Neural cell (in vitro differentiated cells): Measurements from ENCODE around the gene TRIO. TPM values are rescaled to one million over a fixed set of nuclear protein-coding genes. Genes with fewer than 3 reads are reported as not detected.

Experiments
- H2AFZ ChIP-seq: fragments of 200-600, 300-800 bp; sonication (generic), shearing (Covaris generic); 2 replicates; pipeline ENCODE4 v1.6.0; 2014; ENCODE audit warnings: low read depth, mild to moderate bottlenecking, antibody characterized with exemption, low read length, moderate library complexity
- H3F3A ChIP-seq: fragments of 200-600 bp; shearing (Covaris generic); 2 replicates; pipeline ENCODE4 v1.6.1; 2016; ENCODE audit warnings: mild to moderate bottlenecking, moderate library complexity, mixed read lengths, antibody characterized with exemption, low read length; ENCODE audit not compliant: insufficient read depth, poor library complexity, severe bottlenecking
- H3K27ac ChIP-seq: fragments of 200-600, 300-800 bp; sonication (generic), shearing (Covaris generic); 2 replicates; pipeline ENCODE4 v1.5.1; 2014; ENCODE audit warnings: mild to moderate bottlenecking, low read length, moderate library complexity
- H3K27me3 ChIP-seq: fragments of 300-800, 200-600 bp; sonication (generic), shearing (Covaris generic); 2 replicates; pipeline ENCODE4 v1.6.0; 2014; ENCODE audit warnings: mild to moderate bottlenecking, low read depth, low read length, moderate library complexity; ENCODE audit not compliant: insufficient read depth
- H3K36me3 ChIP-seq: fragments of 300-800, 200-600 bp; sonication (generic), shearing (Covaris generic); 2 replicates; pipeline ENCODE4 v1.5.1; 2014; ENCODE audit warnings: mild to moderate bottlenecking, antibody characterized with exemption, low read length, moderate library complexity; ENCODE audit not compliant: insufficient read depth
- H3K4me2 ChIP-seq: fragments of 300-800, 200-600 bp; sonication (generic), shearing (Covaris generic); 2 replicates; pipeline ENCODE4 v1.6.0; 2014; ENCODE audit warnings: mild to moderate bottlenecking, low read length
- H3K4me3 ChIP-seq: fragments of 300-800, 200-600 bp; sonication (generic), shearing (Covaris generic); 2 replicates; pipeline ENCODE4 v1.5.1; 2014; ENCODE audit warnings: mild to moderate bottlenecking, low read length, moderate library complexity
- H3K79me2 ChIP-seq: fragments of 200-600 bp; shearing (Covaris generic); replicated peaks from 2 replicates; pipeline ENCODE4 v1.6.0; 2014; ENCODE audit warnings: mild to moderate bottlenecking, low read length, moderate library complexity; ENCODE audit not compliant: insufficient read depth
- H3K9ac ChIP-seq: fragments of 300-800, 200-600 bp; sonication (generic), shearing (Covaris generic); 2 replicates; pipeline ENCODE4 v1.6.1; 2016; ENCODE audit warnings: mild to moderate bottlenecking, low read length, mixed read lengths
- H3K9me2 ChIP-seq: fragments of 200-600 bp; shearing (Covaris generic); 2 replicates; pipeline ENCODE4 v1.6.1; 2016; ENCODE audit warnings: mild to moderate bottlenecking, low read length, mixed read lengths; ENCODE audit not compliant: insufficient read depth
- H3K9me3 ChIP-seq: fragments of 200-600, 300-800 bp; sonication (generic), shearing (Covaris generic); 2 replicates; pipeline ENCODE4 v1.6.1; 2016; ENCODE audit warnings: mild to moderate bottlenecking, mixed run types, low read length, moderate library complexity, mixed read lengths
- H4K20me1 ChIP-seq: fragments of 200-600 bp; shearing (Covaris generic); 2 replicates; pipeline ENCODE4 v1.6.1; 2016; ENCODE audit warnings: mild to moderate bottlenecking, mixed run types; ENCODE audit not compliant: insufficient read depth
- EP300 ChIP-seq: fragments of 450-650 bp; conservative IDR thresholded peaks from 2 replicates; pipeline ENCODE4 v1.6.1; 2014; ENCODE audit warnings: antibody characterized with exemption, mild to moderate bottlenecking, moderate library complexity; ENCODE audit not compliant: poor library complexity, severe bottlenecking
- EZH2 ChIP-seq: fragments of 200-600, 300-800 bp; shearing (Covaris generic), sonication (generic); IDR thresholded peaks from 2 replicates; pipeline ENCODE4 v1.6.1; 2014; ENCODE audit warnings: antibody characterized with exemption, low read length, borderline replicate concordance, mild to moderate bottlenecking; ENCODE audit not compliant: insufficient read depth, poor library complexity, severe bottlenecking
- MXI1 ChIP-seq: fragments of 450-650 bp; conservative IDR thresholded peaks from 2 replicates; pipeline ENCODE4 v1.6.1; 2014; ENCODE audit warnings: antibody characterized with exemption, mild to moderate bottlenecking; ENCODE audit not compliant: poor library complexity, severe bottlenecking
- POLR2AphosphoS5 ChIP-seq: IDR thresholded peaks from 2 replicates; pipeline ENCODE4 v1.6.1; 2012
- RAD21 ChIP-seq: fragments of 450-650 bp; conservative IDR thresholded peaks from 2 replicates; pipeline ENCODE4 v1.6.1; 2014; ENCODE audit warnings: antibody characterized with exemption, mild to moderate bottlenecking, moderate library complexity
- SMC3 ChIP-seq: fragments of 450-650 bp; conservative IDR thresholded peaks from 2 replicates; pipeline ENCODE4 v1.6.1; 2014; ENCODE audit warnings: antibody characterized with exemption, mild to moderate bottlenecking, moderate library complexity; ENCODE audit not compliant: poor library complexity
- TAF1 ChIP-seq: IDR thresholded peaks from 2 replicates; pipeline ENCODE4 v1.6.1; 2012; ENCODE audit warnings: low read depth
- polyA plus RNA-seq: library from polyadenylated mRNA; depleted of rRNA; stranded (reverse); fragments of >200 nt; gene quantifications from 2 replicates; pipeline ENCODE4 v1.2.3, GENCODE V29; 2014
- TF ChIP-seq, protein P1 (sequence below): IDR thresholded peaks from 2 replicates; pipeline ENCODE4 v1.6.1; 2012; ENCODE audit warnings: borderline replicate concordance
- TF ChIP-seq, protein P2 (sequence below): fragments of 450-650 bp; IDR thresholded peaks from 2 replicates; pipeline ENCODE4 v1.5.1; 2014; ENCODE audit warnings: antibody characterized with exemption, mild to moderate bottlenecking, moderate library complexity; ENCODE audit not compliant: poor library complexity, severe bottlenecking

The TRIO gene
- polyA plus RNA-seq, 1 donor from 2014 or later: 168 TPM

DNA sequence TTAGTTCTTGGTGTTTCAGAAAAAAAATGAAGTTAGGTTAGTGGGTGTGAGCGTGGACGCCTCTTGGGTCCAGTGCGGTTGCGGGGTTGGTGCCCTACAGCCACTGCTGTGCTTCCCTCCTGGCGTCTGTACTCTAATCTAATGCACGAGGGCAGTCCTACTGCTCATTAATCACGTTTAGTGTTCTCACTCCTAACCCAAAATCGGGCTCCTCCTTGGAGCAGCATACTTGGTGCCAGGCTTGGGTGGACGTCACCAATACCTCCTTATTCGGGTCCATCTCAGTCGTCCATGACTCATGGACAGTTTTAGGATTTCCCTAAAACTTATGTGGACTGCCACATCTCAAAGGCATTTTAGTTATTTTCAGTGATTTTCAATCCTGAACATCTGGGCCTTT is 41.6 kb downstream of the TRIO start:
- Histone ChIP-seq H3K4me3 (no peak overlapping the region), H3K9me3 (no peaks in the 10 kb centered on the region), H2AFZ (no peak overlapping the region), H3K9me2 (no peaks in the 10 kb centered on the region), H3K27ac (no peak overlapping the region), H3F3A (no peaks in the 10 kb centered on the region), H3K27me3 (no peaks in the 10 kb centered on the region), H4K20me1 (peaks cover 73% of the 10 kb centered on the region), H3K36me3 (no peaks in the 10 kb centered on the region), H3K9ac (no peak overlapping the region), H3K4me2 (no peak overlapping the region), H3K79me2 (peaks cover 98% of the 10 kb centered on the region)
- TF ChIP-seq MXI1 (no peak), EP300 (no peak), POLR2AphosphoS5 (no peak), SMC3 (no peak), RAD21 (no peak), TAF1 (no peak), EZH2 (no peak)
- TF ChIP-seq, protein P1, sequence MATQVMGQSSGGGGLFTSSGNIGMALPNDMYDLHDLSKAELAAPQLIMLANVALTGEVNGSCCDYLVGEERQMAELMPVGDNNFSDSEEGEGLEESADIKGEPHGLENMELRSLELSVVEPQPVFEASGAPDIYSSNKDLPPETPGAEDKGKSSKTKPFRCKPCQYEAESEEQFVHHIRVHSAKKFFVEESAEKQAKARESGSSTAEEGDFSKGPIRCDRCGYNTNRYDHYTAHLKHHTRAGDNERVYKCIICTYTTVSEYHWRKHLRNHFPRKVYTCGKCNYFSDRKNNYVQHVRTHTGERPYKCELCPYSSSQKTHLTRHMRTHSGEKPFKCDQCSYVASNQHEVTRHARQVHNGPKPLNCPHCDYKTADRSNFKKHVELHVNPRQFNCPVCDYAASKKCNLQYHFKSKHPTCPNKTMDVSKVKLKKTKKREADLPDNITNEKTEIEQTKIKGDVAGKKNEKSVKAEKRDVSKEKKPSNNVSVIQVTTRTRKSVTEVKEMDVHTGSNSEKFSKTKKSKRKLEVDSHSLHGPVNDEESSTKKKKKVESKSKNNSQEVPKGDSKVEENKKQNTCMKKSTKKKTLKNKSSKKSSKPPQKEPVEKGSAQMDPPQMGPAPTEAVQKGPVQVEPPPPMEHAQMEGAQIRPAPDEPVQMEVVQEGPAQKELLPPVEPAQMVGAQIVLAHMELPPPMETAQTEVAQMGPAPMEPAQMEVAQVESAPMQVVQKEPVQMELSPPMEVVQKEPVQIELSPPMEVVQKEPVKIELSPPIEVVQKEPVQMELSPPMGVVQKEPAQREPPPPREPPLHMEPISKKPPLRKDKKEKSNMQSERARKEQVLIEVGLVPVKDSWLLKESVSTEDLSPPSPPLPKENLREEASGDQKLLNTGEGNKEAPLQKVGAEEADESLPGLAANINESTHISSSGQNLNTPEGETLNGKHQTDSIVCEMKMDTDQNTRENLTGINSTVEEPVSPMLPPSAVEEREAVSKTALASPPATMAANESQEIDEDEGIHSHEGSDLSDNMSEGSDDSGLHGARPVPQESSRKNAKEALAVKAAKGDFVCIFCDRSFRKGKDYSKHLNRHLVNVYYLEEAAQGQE: no peak
- TF ChIP-seq, protein P2, sequence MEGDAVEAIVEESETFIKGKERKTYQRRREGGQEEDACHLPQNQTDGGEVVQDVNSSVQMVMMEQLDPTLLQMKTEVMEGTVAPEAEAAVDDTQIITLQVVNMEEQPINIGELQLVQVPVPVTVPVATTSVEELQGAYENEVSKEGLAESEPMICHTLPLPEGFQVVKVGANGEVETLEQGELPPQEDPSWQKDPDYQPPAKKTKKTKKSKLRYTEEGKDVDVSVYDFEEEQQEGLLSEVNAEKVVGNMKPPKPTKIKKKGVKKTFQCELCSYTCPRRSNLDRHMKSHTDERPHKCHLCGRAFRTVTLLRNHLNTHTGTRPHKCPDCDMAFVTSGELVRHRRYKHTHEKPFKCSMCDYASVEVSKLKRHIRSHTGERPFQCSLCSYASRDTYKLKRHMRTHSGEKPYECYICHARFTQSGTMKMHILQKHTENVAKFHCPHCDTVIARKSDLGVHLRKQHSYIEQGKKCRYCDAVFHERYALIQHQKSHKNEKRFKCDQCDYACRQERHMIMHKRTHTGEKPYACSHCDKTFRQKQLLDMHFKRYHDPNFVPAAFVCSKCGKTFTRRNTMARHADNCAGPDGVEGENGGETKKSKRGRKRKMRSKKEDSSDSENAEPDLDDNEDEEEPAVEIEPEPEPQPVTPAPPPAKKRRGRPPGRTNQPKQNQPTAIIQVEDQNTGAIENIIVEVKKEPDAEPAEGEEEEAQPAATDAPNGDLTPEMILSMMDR: no peak

DNA sequence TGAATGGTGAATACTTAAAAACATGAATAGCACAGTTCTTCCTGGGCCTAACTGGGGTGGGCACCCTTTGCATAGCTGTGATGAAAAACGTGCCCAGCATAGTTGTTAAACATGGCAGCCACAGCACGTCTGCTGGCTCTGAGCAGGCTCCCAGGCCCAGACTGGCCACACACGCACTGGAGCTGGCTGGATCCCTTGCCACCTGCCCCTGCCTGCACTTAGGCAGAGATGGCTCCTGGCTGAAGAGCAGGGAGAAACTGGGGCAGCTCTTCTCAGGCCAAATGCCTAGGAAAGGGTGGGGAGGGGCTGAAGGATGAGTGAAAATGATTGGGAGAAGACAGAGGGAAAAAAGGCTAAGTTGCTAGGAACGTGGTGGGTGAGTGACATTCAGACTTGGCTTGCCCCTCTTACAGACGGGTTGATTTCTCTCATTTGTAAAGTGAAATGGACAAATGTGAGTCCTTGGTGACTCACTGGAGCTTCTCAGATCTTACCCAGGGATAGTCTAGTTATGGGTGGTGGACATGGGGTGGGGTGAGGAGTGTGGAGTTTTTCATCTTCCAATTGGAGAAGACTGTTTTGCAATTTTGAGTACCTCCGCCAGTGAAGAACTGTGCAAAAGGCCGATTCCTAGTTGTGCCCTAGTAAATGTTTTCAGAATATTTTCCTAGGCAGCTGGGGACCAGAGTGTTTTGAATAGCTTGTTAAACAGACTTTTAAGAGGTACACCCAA is 42.4 kb downstream of the TRIO start:
- Histone ChIP-seq H3K4me2 (no peak overlapping the region), H3K79me2 (peaks cover 96% of the 10 kb centered on the region), H3K9me3 (no peaks in the 10 kb centered on the region), H3K36me3 (no peaks in the 10 kb centered on the region), H3K9me2 (no peaks in the 10 kb centered on the region), H3K9ac (no peak overlapping the region), H3K27ac (no peak overlapping the region), H3K27me3 (no peaks in the 10 kb centered on the region), H2AFZ (no peak overlapping the region), H3K4me3 (no peak overlapping the region), H4K20me1 (peaks cover 80% of the 10 kb centered on the region), H3F3A (no peaks in the 10 kb centered on the region)
- TF ChIP-seq, protein P1: no peak
- TF ChIP-seq SMC3: no peak
- no peak for TF ChIP-seq POLR2AphosphoS5
- TF ChIP-seq TAF1: no peak
- TF ChIP-seq, protein P2: no peak
- TF ChIP-seq EP300: no peak
- TF ChIP-seq RAD21: no peak
- no peak for TF ChIP-seq EZH2
- TF ChIP-seq MXI1: no peak
